Coronary artery (tissue), 2 donors: ENCODE data around the gene ANGPTL4.

ENCODE experiments used
- DNase-seq: peaks from one replicate; pipeline ENCODE4 v3.0.0-alpha.2; 2017; ENCODE audit warnings: low spot score
- H3K27ac ChIP-seq, 2 donors: fragments of 200-600 bp; sonication (generic); one replicate each; pipeline ENCODE4 v1.5.1; 2016 to 2019
- H3K4me3 ChIP-seq: fragments of 200-600 bp; sonication (generic); 2 replicates; pipeline ENCODE4 v1.5.1; 2016; ENCODE audit warnings: mild to moderate bottlenecking, moderate library complexity
- CTCF ChIP-seq: fragments of 200-600 bp; sonication (generic); IDR thresholded peaks from one replicate; pipeline ENCODE4 v1.5.1; 2019; ENCODE audit warnings: antibody characterized with exemption

Gene ANGPTL4

GRCh38 chr19:8386990-8387389 is 23.0 kb downstream of the ANGPTL4 start:
- H3K27ac ChIP-seq: no peak overlapping the region
- H3K4me3 ChIP-seq: no peak overlapping the region
- DNase-seq: no peak
- TF ChIP-seq CTCF: no peak

- no peak for TF ChIP-seq CTCF
- Histone ChIP-seq H3K27ac (no peak overlapping the region), H3K4me3 (no peak overlapping the region)
- no peak for DNase-seq
Measured at GRCh38 chr19:8387688-8388611, 24.0 kb downstream of the ANGPTL4 start.

GRCh38 chr19:8388612-8388958 is 24.6 kb downstream of the ANGPTL4 start:
- TF ChIP-seq CTCF: no peak
- DNase-seq: no peak

GRCh38 chr19:8389891-8390616 is 26.1 kb downstream of the ANGPTL4 start, which contains the start of gene RAB11B:
RAB11B (plus strand) TSS chr19:8390360; CDS start chr19:8390417, 57 bp downstream.
- DNase-seq: peak; percentile 100
- Histone ChIP-seq H3K27ac (peak within 1 kb of the TSS; percentile 100), H3K4me3 (peak within 1 kb of the TSS; percentile 92)
- TF ChIP-seq CTCF: no peak

More at GRCh38 chr19:8388612-8388958, 24.6 kb downstream of the ANGPTL4 start:
- no peak overlapping the region for H3K4me3 ChIP-seq
- H3K27ac ChIP-seq: no peak overlapping the region

- DNase-seq: peak; percentile 96
- Histone ChIP-seq H3K4me3 (peak overlapping the region; percentile 92), H3K27ac (peak overlapping the region; percentile 100)
- TF ChIP-seq CTCF: no peak
Measured at GRCh38 chr19:8390617-8390981, 26.6 kb downstream of the ANGPTL4 start.

- Histone ChIP-seq H3K27ac (peak overlapping the region; percentile 47 to 100), H3K4me3 (peak overlapping the region; percentile 92)
- no peak for TF ChIP-seq CTCF
- peak; percentile 79 for DNase-seq
Measured at GRCh38 chr19:8391198-8392016, 27.5 kb downstream of the ANGPTL4 start.
